Endometrium (tissue), 2 donors: Measurements from ENCODE around the gene PLCB2.

Experiments
- FAIRE-seq: peaks from 2 replicates; lab custom pipeline; 2012; peaks lifted over from hg19 to GRCh38; lab: Jason Lieb, UNC
- donor health status: control.
- donor health status: control.

PLCB2 gene

GRCh38 chr15:40286061-40286532 is 21.6 kb downstream of the PLCB2 start:
- FAIRE-seq: no peak

GRCh38 chr15:40285554-40286011 is 22.2 kb downstream of the PLCB2 start:
- FAIRE-seq: no peak

- peak; percentile 8 for FAIRE-seq
These were observed 22.6 kb downstream of the PLCB2 start for GRCh38 chr15:40285151-40285550.

GRCh38 chr15:40283615-40284300 is 24.0 kb downstream of the PLCB2 start:
- no peak for FAIRE-seq

GRCh38 chr15:40282869-40283614 is 24.7 kb downstream of the PLCB2 start, which contains the start of gene ANKRD63:
Gene ANKRD63 (minus strand): TSS chr15:40283064. CDS start chr15:40282586, 478 bp downstream.
- FAIRE-seq: no peak

- FAIRE-seq: no peak
These were observed 25.4 kb downstream of the PLCB2 start for GRCh38 chr15:40282147-40282868.

GRCh38 chr15:40281801-40282146 is 26.0 kb downstream of the PLCB2 start:
- FAIRE-seq: no peak

GRCh38 chr15:40281057-40281800 is 26.5 kb downstream of the PLCB2 start:
- no peak for FAIRE-seq

- FAIRE-seq: no peak
These were observed 27.3 kb downstream of the PLCB2 start for GRCh38 chr15:40280260-40281056.

GRCh38 chr15:40279437-40280141 is 28.1 kb downstream of the PLCB2 start:
- no peak for FAIRE-seq

GRCh38 chr15:40278026-40278425 is 29.7 kb downstream of the PLCB2 start:
- no peak for FAIRE-seq

- no peak for FAIRE-seq
These were observed 30.3 kb downstream of the PLCB2 start for GRCh38 chr15:40277471-40277870.

- no peak for FAIRE-seq
These were observed 30.8 kb downstream of the PLCB2 start for GRCh38 chr15:40276927-40277326.

- FAIRE-seq: no peak
These were observed 31.8 kb downstream of the PLCB2 start for GRCh38 chr15:40275954-40276353.

- FAIRE-seq: no peak
These were observed 32.2 kb downstream of the PLCB2 start for GRCh38 chr15:40275523-40275922.

GRCh38 chr15:40274350-40275274 is 33.1 kb downstream of the PLCB2 start:
- no peak for FAIRE-seq

GRCh38 chr15:40273428-40273827 is 34.3 kb downstream of the PLCB2 start:
- no peak for FAIRE-seq

- no peak for FAIRE-seq
These were observed 35.2 kb downstream of the PLCB2 start for GRCh38 chr15:40272485-40273056.
